Measurements from ENCODE around the gene KRT20. TPM values are rescaled to one million over a fixed set of nuclear protein-coding genes. Genes with fewer than 3 reads are reported as not detected.
A peak's percentile ranks its signal among the peaks of the same experiment; 100 is the strongest.

Gene KRT20
- total RNA-seq, 1 experiment from 2014 or later: not detected

GRCh38 chr17:40854175-40854814, 30.7 kb downstream of the KRT20 start:
- Histone ChIP-seq H3K9me2 (ENCODE audit: insufficient read depth) (no peaks in the 10 kb centered on the region), H3K9me3 (ENCODE audit: insufficient read depth, low read depth) (no peaks in the 10 kb centered on the region), H4K20me1 (ENCODE audit: insufficient read depth) (no peaks in the 10 kb centered on the region), H3K27ac (peak overlapping the region; percentile 94), H3F3A (ENCODE audit: insufficient read depth, low read depth) (peaks cover 47% of the 10 kb centered on the region), H3K4me1 (replicated peaks; ENCODE audit: insufficient read depth) (peaks cover 72% of the 10 kb centered on the region), H3K79me2 (ENCODE audit: low read depth) (no peaks in the 10 kb centered on the region), H3K4me3 (no peak overlapping the region), H3K36me3 (ENCODE audit: low read depth) (no peaks in the 10 kb centered on the region), H2AFZ (no peak overlapping the region), H3K4me2 (peak overlapping the region; percentile 51), H3K27me3 (ENCODE audit: insufficient read depth, low read depth) (no peaks in the 10 kb centered on the region)
- POLR2A ChIA-PET (ENCODE audit: unreplicated experiment): interaction anchor here (0.6 to 0.8 kb wide), 2 partner anchors 710 to 800 kb away, joined by 5 to 8 read pairs; no protein-coding TSS in a partner anchor
- intact Hi-C loops (cut with micrococcal nuclease; ENCODE audit: unreplicated experiment): loop anchor here (2.0 to 5.0 kb wide), 4 partner anchors 35 to 809 kb away; no protein-coding TSS in a partner anchor
- no TSS peak for BruUV-seq (replicated peaks)
- CTCF ChIA-PET: interaction anchor here (0.6 to 1.0 kb wide), 2 partner anchors 50 to 311 kb away, joined by 3 read pairs; no protein-coding TSS in a partner anchor
- TF ChIP-seq EZH2 (IDR thresholded peaks at IDR 0.05; ENCODE audit: low read depth) (no peak), CTCF (conservative IDR thresholded peaks at IDR 0.05) (no peak)
- peak in 1 of 2 experiments; percentile 90 for DNase-seq

DNA sequence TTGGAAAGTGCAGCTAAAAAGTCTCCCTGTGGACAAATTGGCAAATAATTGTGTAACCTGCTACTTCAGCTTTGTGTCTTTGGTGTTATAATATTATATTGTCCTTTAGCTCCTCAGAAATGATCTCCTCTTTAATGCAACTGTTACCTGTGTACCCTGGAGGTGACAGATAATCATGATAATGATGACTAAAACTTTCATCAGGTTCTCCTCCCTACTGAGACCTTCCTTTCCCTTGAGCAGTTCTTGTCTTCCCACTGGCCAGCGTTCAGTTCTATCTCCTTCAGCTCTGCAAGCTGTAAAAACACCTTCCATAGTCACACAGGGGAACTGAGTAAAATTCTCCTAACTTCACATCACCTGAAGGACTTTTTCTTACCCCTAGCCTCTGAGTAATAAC, 32.7 kb downstream of the KRT20 start:
- Histone ChIP-seq H3K9me3 (ENCODE audit: insufficient read depth, low read depth) (no peaks in the 10 kb centered on the region), H3K9me2 (ENCODE audit: insufficient read depth) (no peaks in the 10 kb centered on the region), H3K36me3 (ENCODE audit: low read depth) (no peaks in the 10 kb centered on the region), H3K27ac (peak overlapping the region; percentile 94), H3K4me3 (no peak overlapping the region), H4K20me1 (ENCODE audit: insufficient read depth) (no peaks in the 10 kb centered on the region), H2AFZ (peak overlapping the region; percentile 64; the same call in 1 of the 2 replicates), H3K27me3 (ENCODE audit: insufficient read depth, low read depth) (no peaks in the 10 kb centered on the region), H3K4me1 (replicated peaks; ENCODE audit: insufficient read depth) (peaks cover 82% of the 10 kb centered on the region), H3F3A (ENCODE audit: insufficient read depth, low read depth) (peaks cover 57% of the 10 kb centered on the region), H3K79me2 (ENCODE audit: low read depth) (no peaks in the 10 kb centered on the region), H3K4me2 (peak overlapping the region; percentile 25; the same call in 1 of the 2 replicates)
- DNase-seq: no peak
- POLR2A ChIA-PET (ENCODE audit: unreplicated experiment): interaction anchor here (0.6 kb wide), 2 partner anchors 33 to 565 kb away, joined by 4 read pairs; no protein-coding TSS in a partner anchor
- no peak for TF ChIP-seq CTCF (conservative IDR thresholded peaks at IDR 0.05)
- no peak for TF ChIP-seq EZH2 (IDR thresholded peaks at IDR 0.05; ENCODE audit: low read depth)
- no TSS peak for BruUV-seq (replicated peaks)
- CTCF ChIA-PET: interaction anchor here (0.6 to 0.9 kb wide), 2 partner anchors 233 to 387 kb away, joined by 3 to 5 read pairs; no protein-coding TSS in a partner anchor
- intact Hi-C loops (cut with micrococcal nuclease; ENCODE audit: unreplicated experiment): loop anchor here (5.0 kb wide), 1 partner anchor 800 kb away; no protein-coding TSS in a partner anchor

DNA sequence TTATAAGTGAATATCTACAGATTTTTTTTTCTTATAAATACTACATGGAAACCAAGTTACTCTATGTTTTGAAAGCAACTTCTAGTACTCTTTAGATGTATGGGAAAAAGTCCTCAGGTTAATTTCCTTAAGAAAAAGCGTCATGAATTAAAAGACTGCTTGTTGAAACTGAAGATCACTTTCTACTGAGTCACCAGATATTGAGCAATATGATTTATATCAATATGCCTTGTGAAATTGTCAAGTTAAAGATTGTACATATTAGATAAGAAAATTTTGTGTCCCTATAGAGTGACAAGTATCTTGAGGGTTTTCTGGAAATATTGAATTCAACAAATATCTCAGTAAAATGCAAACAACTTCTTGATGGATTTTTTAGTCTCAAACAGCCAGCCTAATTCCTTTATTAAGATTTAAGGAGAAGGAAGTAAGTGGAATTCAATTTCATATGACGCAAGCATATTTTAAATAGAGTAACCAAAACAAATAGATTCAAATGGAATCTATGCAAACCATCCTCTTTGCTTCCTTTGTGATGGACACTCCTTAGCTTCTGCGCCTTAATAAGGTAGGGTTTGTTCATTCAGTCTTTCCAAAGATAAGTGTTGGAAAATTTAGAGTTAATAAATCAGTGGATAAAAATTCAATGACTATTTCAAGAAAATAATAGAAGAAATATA, 34.6 kb downstream of the KRT20 start:
- peak overlapping the region; percentile 59 for H3K4me2 ChIP-seq
- BruUV-seq (replicated peaks): no TSS peak
- intact Hi-C loops (cut with micrococcal nuclease; ENCODE audit: unreplicated experiment): loop anchor here (1.0 to 5.0 kb wide), 2 partner anchors 31 to 802 kb away; no protein-coding TSS in a partner anchor
- H3K4me1 ChIP-seq (replicated peaks; ENCODE audit: insufficient read depth): peaks cover 82% of the 10 kb centered on the region
- peak overlapping the region; percentile 0; the same call in 1 of the 2 replicates for H2AFZ ChIP-seq
- TF ChIP-seq CTCF (conservative IDR thresholded peaks at IDR 0.05) (no peak), EZH2 (IDR thresholded peaks at IDR 0.05; ENCODE audit: low read depth) (no peak)
- CTCF ChIA-PET: no interaction called here
- no peaks in the 10 kb centered on the region for H4K20me1 ChIP-seq (ENCODE audit: insufficient read depth)
- H3K9me2 ChIP-seq (ENCODE audit: insufficient read depth): no peaks in the 10 kb centered on the region
- peak overlapping the region; percentile 94 for H3K27ac ChIP-seq
- H3K4me3 ChIP-seq: no peak overlapping the region; the same call in 1 of the 2 replicates
- POLR2A ChIA-PET (ENCODE audit: unreplicated experiment): interaction anchor here (0.6 kb wide), 3 partner anchors 32 to 533 kb away, joined by 3 to 6 read pairs (median 3); no protein-coding TSS in a partner anchor
- peaks cover 57% of the 10 kb centered on the region for H3F3A ChIP-seq (ENCODE audit: insufficient read depth, low read depth)
- H3K79me2 ChIP-seq (ENCODE audit: low read depth): no peaks in the 10 kb centered on the region
- no peaks in the 10 kb centered on the region for H3K36me3 ChIP-seq (ENCODE audit: low read depth)
- no peaks in the 10 kb centered on the region for H3K27me3 ChIP-seq (ENCODE audit: insufficient read depth, low read depth)
- DNase-seq: peak in 1 of 2 experiments; percentile 88
- no peaks in the 10 kb centered on the region for H3K9me3 ChIP-seq (ENCODE audit: insufficient read depth, low read depth)

Measured in PC-9 (cell line).